ENCODE measurements around the gene CORIN.
"Not testable (repeated sequence)": the region's sequence is repeated elsewhere in the genome, so short reads cannot be mapped to it uniquely, and the experiment has no call there.

The CORIN gene

GRCh38 chr4:47711646-47712045, 126.2 kb downstream of the CORIN start:
- DNase-seq (ENCODE audit: extremely low spot score): no peak
- TF ChIP-seq CTCF (IDR thresholded peaks at IDR 0.05; ENCODE audit: control extremely low read depth, extremely low read depth, low read depth, missing control alignments): no peak
- ChIA-PET CTCF (interaction anchor here (0.9 to 1.5 kb wide), 4 partner anchors 12 to 125 kb away, joined by 3 to 5 read pairs (median 3); no protein-coding TSS in a partner anchor), POLR2A (no interaction called here)

- CTCF ChIA-PET: interaction anchor here (0.9 to 1.5 kb wide), 3 partner anchors 14 to 125 kb away, joined by 3 to 5 read pairs (median 3); no protein-coding TSS in a partner anchor
Measured at GRCh38 chr4:47711183-47711582, 126.7 kb downstream of the CORIN start.

GRCh38 chr4:47706352-47706751, 131.5 kb downstream of the CORIN start:
- POLR2A ChIA-PET; DNase-seq (ENCODE audit: extremely low spot score): not testable (repeated sequence)
- CTCF ChIA-PET: interaction anchor here (0.9 to 3.2 kb wide), 9 partner anchors 9 to 246 kb away, joined by 3 to 24 read pairs (median 7); partner anchors contain the start of gene CORIN

More at GRCh38 chr4:47711183-47711582, 126.7 kb downstream of the CORIN start:
- no peak for TF ChIP-seq CTCF (IDR thresholded peaks at IDR 0.05; ENCODE audit: control extremely low read depth, extremely low read depth, low read depth, missing control alignments)
- no peak for DNase-seq (ENCODE audit: extremely low spot score)
- POLR2A ChIA-PET: no interaction called here

- ChIA-PET CTCF (interaction anchor here (0.8 to 3.2 kb wide), 10 partner anchors 8 to 247 kb away, joined by 3 to 24 read pairs (median 6); partner anchors contain the start of gene CORIN), POLR2A (no interaction called here)
- DNase-seq (ENCODE audit: extremely low spot score): peak; percentile 32
- TF ChIP-seq CTCF (IDR thresholded peaks at IDR 0.05; ENCODE audit: control extremely low read depth, extremely low read depth, low read depth, missing control alignments): peak; percentile 33
Measured at GRCh38 chr4:47705326-47705981, 132.4 kb downstream of the CORIN start.

GRCh38 chr4:47704693-47705325, 133.1 kb downstream of the CORIN start:
- peak; percentile 41 for TF ChIP-seq CTCF (IDR thresholded peaks at IDR 0.05; ENCODE audit: control extremely low read depth, extremely low read depth, low read depth, missing control alignments)
- CTCF ChIA-PET: interaction anchor here (0.8 to 3.2 kb wide), 7 partner anchors 11 to 228 kb away, joined by 3 to 24 read pairs (median 15); partner anchors contain the start of gene CORIN
- peak; percentile 15 for DNase-seq (ENCODE audit: extremely low spot score)
- POLR2A ChIA-PET: no interaction called here

GRCh38 chr4:47703956-47704355, 133.9 kb downstream of the CORIN start:
- DNase-seq (ENCODE audit: extremely low spot score): no peak
- POLR2A ChIA-PET: no interaction called here
- CTCF ChIA-PET: interaction anchor here (1.2 to 3.2 kb wide), 5 partner anchors 21 to 383 kb away, joined by 3 to 24 read pairs (median 7); partner anchors contain the start of gene CORIN
- TF ChIP-seq CTCF (IDR thresholded peaks at IDR 0.05; ENCODE audit: control extremely low read depth, extremely low read depth, low read depth, missing control alignments): no peak

- no peak for DNase-seq (ENCODE audit: extremely low spot score)
- ChIA-PET POLR2A (no interaction called here), CTCF (interaction anchor here (1.2 to 2.0 kb wide), 3 partner anchors 22 to 384 kb away, joined by 3 to 7 read pairs (median 3); no protein-coding TSS in a partner anchor)
- TF ChIP-seq CTCF (IDR thresholded peaks at IDR 0.05; ENCODE audit: control extremely low read depth, extremely low read depth, low read depth, missing control alignments): no peak
Measured at GRCh38 chr4:47703008-47703407, 134.9 kb downstream of the CORIN start.
